Osteoblast (primary cell): ENCODE results near the gene OR2T35. TPM values are rescaled to one million over a fixed set of nuclear protein-coding genes. Genes with fewer than 3 reads are reported as not detected.
"Not testable (repeated sequence)": the region's sequence is repeated elsewhere in the genome, so short reads cannot be mapped to it uniquely, and the experiment has no call there.

ENCODE experiments used
- DNase-seq: peaks from one replicate; pipeline ENCODE4 v3.0.0; 2011; ENCODE audit warnings: low spot score, mixed read lengths; ENCODE audit not compliant: insufficient read length; ENCODE audit errors: missing footprints
- H2AFZ ChIP-seq: 2 replicates; pipeline ENCODE4 v1.6.0; 2011; ENCODE audit warnings: mild to moderate bottlenecking, low read length
- H3K27ac ChIP-seq: 2 replicates; pipeline ENCODE4 v1.5.1; 2011; ENCODE audit warnings: mild to moderate bottlenecking, low read depth, low read length, moderate library complexity
- H3K27me3 ChIP-seq: 2 replicates; pipeline ENCODE4 v1.6.0; 2012; ENCODE audit warnings: mild to moderate bottlenecking, control low read depth, inconsistent platforms, low read length, moderate library complexity; ENCODE audit not compliant: insufficient read depth
- H3K36me3 ChIP-seq: 2 replicates; pipeline ENCODE4 v1.5.1; 2011; ENCODE audit warnings: mild to moderate bottlenecking, low read length, control low read depth, moderate library complexity; ENCODE audit not compliant: insufficient read depth
- H3K4me1 ChIP-seq: 2 replicates; pipeline ENCODE4 v1.5.1; 2011; ENCODE audit warnings: mild to moderate bottlenecking, low read length, control low read depth, moderate library complexity; ENCODE audit not compliant: insufficient read depth
- H3K4me2 ChIP-seq: 2 replicates; pipeline ENCODE4 v1.6.0; 2011; ENCODE audit warnings: mild to moderate bottlenecking, low read length; ENCODE audit not compliant: insufficient read depth
- H3K4me3 ChIP-seq: fragments of 200-600 bp; sonication (generic); 3 replicates; pipeline ENCODE4 v1.5.1; 2012; ENCODE audit warnings: mild to moderate bottlenecking, low read length, inconsistent platforms; ENCODE audit not compliant: insufficient read depth
- H3K79me2 ChIP-seq: 2 replicates; pipeline ENCODE4 v1.6.0; 2012; ENCODE audit warnings: mild to moderate bottlenecking, low read length, control low read depth, inconsistent platforms; ENCODE audit not compliant: insufficient read depth
- H3K9me3 ChIP-seq: 2 replicates; pipeline ENCODE4 v1.5.1; 2011; ENCODE audit warnings: low read depth, low read length, control low read depth
- H4K20me1 ChIP-seq: 2 replicates; pipeline ENCODE4 v1.6.0; 2012; ENCODE audit warnings: mild to moderate bottlenecking, low read length, control low read depth; ENCODE audit not compliant: insufficient read depth
- total RNA-seq: library from RNA; depleted of rRNA; stranded (reverse); fragments of >200 nt; gene quantifications from 2 replicates; pipeline ENCODE4 v1.2.3, GENCODE V29; 2012
- TF ChIP-seq, protein P1 (sequence below): IDR thresholded peaks from 2 replicates; pipeline ENCODE4 v1.5.1; 2011; ENCODE audit warnings: mild to moderate bottlenecking, low read depth, low read length, moderate library complexity; ENCODE audit errors: extremely low read depth

The OR2T35 gene
- total RNA-seq, 1 donor, result not detected

GRCh38 chr1:248641583-248641982 is 3.5 kb downstream of the OR2T35 start:
- H3K27ac ChIP-seq, H3K36me3 ChIP-seq: not testable (repeated sequence)

DNA sequence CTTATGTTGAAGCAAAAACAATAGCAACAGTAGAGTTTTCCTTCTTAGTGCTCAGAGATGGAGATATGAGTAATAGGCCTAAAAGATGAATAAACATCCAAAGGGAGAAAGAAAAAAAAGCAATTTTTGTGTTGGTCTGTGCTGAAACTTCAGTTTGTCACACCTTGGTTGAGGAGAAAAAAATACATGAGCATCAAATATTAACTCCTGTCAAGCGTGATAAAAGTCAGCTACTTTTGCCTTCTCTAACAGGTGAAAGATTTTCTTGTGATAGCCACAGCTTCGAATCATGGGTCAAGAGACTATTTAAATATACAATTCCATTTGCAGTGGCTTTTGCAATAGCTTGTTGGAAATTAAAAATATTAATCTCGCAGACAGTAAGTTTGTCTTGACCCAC is 4.2 kb downstream of the OR2T35 start:
- not testable (repeated sequence) for H3K79me2 ChIP-seq, H3K4me2 ChIP-seq, H2AFZ ChIP-seq

More at GRCh38 chr1:248641583-248641982, 3.5 kb downstream of the OR2T35 start:
- H3K27me3 ChIP-seq, H3K4me3 ChIP-seq, H2AFZ ChIP-seq, H3K4me2 ChIP-seq, H3K9me3 ChIP-seq, DNase-seq, H3K4me1 ChIP-seq, H3K79me2 ChIP-seq, H4K20me1 ChIP-seq: not testable (repeated sequence)

DNA sequence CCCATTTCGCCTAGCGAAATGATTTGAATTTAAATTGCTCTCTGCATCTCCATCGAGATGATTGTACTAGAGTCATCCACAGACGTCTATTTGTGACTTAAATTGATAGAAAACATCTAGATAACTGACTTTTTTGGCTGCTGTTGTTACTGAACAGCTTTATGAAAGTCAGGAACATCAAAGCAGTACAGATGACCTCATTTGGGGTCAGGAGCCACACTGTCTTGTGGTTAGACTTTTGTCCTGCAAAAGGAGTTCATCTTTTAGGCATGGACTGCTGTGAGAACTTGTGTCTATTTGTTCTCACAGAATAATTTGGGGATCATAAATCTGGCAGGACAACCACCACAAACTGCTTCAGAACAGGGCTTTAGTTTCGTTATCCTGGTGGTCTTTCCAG is 5.4 kb downstream of the OR2T35 start:
- H2AFZ ChIP-seq, H3K9me3 ChIP-seq, H3K4me2 ChIP-seq: not testable (repeated sequence)

More for the DNA sequence above, 4.2 kb downstream of the OR2T35 start:
- H3K27me3 ChIP-seq, H3K9me3 ChIP-seq, H3K4me3 ChIP-seq, H3K27ac ChIP-seq, H3K4me1 ChIP-seq, H4K20me1 ChIP-seq, DNase-seq, H3K36me3 ChIP-seq: not testable (repeated sequence)

DNA sequence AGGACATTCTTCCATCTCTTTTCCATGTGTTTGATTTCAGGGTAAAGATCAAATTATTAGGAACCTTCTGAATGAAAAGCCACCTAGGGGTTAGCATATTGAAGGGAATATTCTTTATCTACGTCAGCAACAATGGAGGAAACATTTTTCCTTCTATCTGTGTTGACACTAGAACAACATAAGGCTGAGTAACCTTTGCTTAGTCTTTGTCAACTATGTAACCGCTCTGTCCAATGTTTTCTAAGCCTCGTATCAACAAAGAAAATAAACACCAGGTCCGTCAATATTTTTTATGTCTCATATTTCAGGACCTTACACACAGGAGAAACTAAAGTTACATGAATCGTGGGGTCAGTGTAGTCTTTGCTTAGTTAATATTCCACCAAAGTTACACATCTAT is 8.5 kb downstream of the OR2T35 start:
- not testable (repeated sequence) for DNase-seq, H3K79me2 ChIP-seq, H3K4me1 ChIP-seq, H3K36me3 ChIP-seq, H4K20me1 ChIP-seq, H3K27ac ChIP-seq, H3K4me3 ChIP-seq, H3K9me3 ChIP-seq, H2AFZ ChIP-seq, H3K4me2 ChIP-seq, H3K27me3 ChIP-seq

More for the DNA sequence above, 5.4 kb downstream of the OR2T35 start:
- H3K27me3 ChIP-seq, H4K20me1 ChIP-seq, H3K36me3 ChIP-seq, H3K4me1 ChIP-seq, H3K27ac ChIP-seq, DNase-seq, H3K4me3 ChIP-seq, H3K79me2 ChIP-seq: not testable (repeated sequence)

GRCh38 chr1:248634991-248635390 is 10.1 kb downstream of the OR2T35 start, which contains the start of gene OR2T11:
OR2T11 (minus strand) TSS chr1:248635091; CDS start chr1:248627128, 7,963 bp downstream.
- H3K36me3 ChIP-seq, H3K4me2 ChIP-seq, H3K9me3 ChIP-seq, H4K20me1 ChIP-seq, H3K4me3 ChIP-seq, H2AFZ ChIP-seq, H3K79me2 ChIP-seq, DNase-seq, H3K4me1 ChIP-seq, H3K27me3 ChIP-seq, H3K27ac ChIP-seq: not testable (repeated sequence)

DNA sequence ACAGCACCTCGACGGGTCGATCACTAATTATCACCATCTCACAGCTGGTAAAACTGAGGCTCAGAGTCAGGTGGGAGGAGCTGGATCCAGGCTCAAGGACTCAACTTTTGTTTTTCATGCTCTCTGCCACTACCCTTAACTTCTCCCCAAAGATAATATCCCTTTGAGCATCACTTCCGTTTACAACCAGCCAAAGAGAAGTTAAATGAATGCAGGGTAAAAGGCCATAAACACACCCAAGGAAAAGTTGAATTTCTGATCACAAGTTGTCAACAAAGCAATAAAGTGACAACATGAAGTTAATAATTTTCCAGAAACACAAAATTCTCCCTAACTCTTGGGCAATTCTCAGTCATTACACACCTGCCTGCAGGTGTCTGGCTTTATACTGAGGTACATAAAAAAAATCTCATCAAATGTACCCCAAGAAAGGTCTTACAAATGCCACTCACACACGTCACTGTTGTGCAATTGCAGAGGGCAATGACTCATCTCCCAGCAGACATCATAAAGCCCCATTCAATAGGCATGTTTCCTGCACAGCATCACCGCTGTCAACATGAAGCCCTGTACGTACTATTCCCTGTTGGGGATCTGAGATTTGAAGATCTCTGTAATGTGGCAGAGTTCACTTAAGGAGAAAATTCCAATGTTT is 13.6 kb downstream of the OR2T35 start:
- TF ChIP-seq, protein P1, sequence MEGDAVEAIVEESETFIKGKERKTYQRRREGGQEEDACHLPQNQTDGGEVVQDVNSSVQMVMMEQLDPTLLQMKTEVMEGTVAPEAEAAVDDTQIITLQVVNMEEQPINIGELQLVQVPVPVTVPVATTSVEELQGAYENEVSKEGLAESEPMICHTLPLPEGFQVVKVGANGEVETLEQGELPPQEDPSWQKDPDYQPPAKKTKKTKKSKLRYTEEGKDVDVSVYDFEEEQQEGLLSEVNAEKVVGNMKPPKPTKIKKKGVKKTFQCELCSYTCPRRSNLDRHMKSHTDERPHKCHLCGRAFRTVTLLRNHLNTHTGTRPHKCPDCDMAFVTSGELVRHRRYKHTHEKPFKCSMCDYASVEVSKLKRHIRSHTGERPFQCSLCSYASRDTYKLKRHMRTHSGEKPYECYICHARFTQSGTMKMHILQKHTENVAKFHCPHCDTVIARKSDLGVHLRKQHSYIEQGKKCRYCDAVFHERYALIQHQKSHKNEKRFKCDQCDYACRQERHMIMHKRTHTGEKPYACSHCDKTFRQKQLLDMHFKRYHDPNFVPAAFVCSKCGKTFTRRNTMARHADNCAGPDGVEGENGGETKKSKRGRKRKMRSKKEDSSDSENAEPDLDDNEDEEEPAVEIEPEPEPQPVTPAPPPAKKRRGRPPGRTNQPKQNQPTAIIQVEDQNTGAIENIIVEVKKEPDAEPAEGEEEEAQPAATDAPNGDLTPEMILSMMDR, result no peak
- DNase-seq, result no peak
- no peaks in the 10 kb centered on the region for H3K9me3 ChIP-seq
- no peak overlapping the region for H3K4me2 ChIP-seq
- no peak overlapping the region for H2AFZ ChIP-seq
- no peaks in the 10 kb centered on the region for H3K27me3 ChIP-seq
- no peak overlapping the region for H3K27ac ChIP-seq
- H3K79me2 ChIP-seq, result no peaks in the 10 kb centered on the region
- H4K20me1 ChIP-seq, result no peaks in the 10 kb centered on the region
- no peak overlapping the region for H3K4me3 ChIP-seq
- no peaks in the 10 kb centered on the region for H3K4me1 ChIP-seq
- no peaks in the 10 kb centered on the region for H3K36me3 ChIP-seq
